Spinal cord (tissue), 10 donors: ENCODE data around the gene CFAP20. TPM values are rescaled to one million over a fixed set of nuclear protein-coding genes. Genes with fewer than 3 reads are reported as not detected.
"Not testable (repeated sequence)": the region's sequence is repeated elsewhere in the genome, so short reads cannot be mapped to it uniquely, and the experiment has no call there.

Source experiments
- DNase-seq, 6 donors: peaks; one replicate each; pipeline versions ENCODE4 v3.0.0 to v3.0.0-alpha.2; 2013 to 2015; ENCODE audit warnings: low spot score in 6 of 6, low read depth in 4 of 6
- H3K27ac ChIP-seq: one replicate; pipeline ENCODE4 v1.5.1; 2013; ENCODE audit warnings: low read depth, low read length, control low read depth
- H3K27me3 ChIP-seq: one replicate; pipeline ENCODE4 v1.6.1; 2013; ENCODE audit warnings: low read length; ENCODE audit not compliant: control insufficient read depth, insufficient read depth
- H3K36me3 ChIP-seq: one replicate; pipeline ENCODE4 v1.6.1; 2013; ENCODE audit warnings: low read length; ENCODE audit not compliant: control insufficient read depth, insufficient read depth
- H3K4me1 ChIP-seq: one replicate; pipeline ENCODE4 v1.6.1; 2013; ENCODE audit warnings: low read length; ENCODE audit not compliant: control insufficient read depth, insufficient read depth
- H3K4me3 ChIP-seq: one replicate; pipeline ENCODE4 v1.5.1; 2013; ENCODE audit warnings: low read depth, low read length, control low read depth
- H3K9me3 ChIP-seq: one replicate; pipeline ENCODE4 v1.6.1; 2013; ENCODE audit warnings: low read length; ENCODE audit not compliant: control insufficient read depth, insufficient read depth
- WGBS: methylation state at CpG from one replicate; pipeline ENCODE4 v1.1.5; 2013; ENCODE audit warnings: missing lambda C conversion rate; ENCODE audit not compliant: insufficient coverage; 5-methylcytosine and 5-hydroxymethylcytosine counted together
- polyA plus RNA-seq, 2 donors: library from polyadenylated mRNA; unstranded; fragments of 120-200 nt; gene quantifications; one replicate each; pipeline ENCODE4 v1.2.1, GENCODE V29; 2013; ENCODE audit not compliant: insufficient read length in 2 of 2
- total RNA-seq, 2 donors: library from RNA; depleted of rRNA in 1 of 2; stranded (reverse); fragments of 120-200 nt in 1 of 2; fragments of >200 nt in 1 of 2; gene quantifications; one replicate each; pipeline versions ENCODE4 v1.2.3 to v1.2.4, GENCODE V29; 2013 to 2014
- donor health status: healthy.

Gene CFAP20
- total and polyA plus RNA-seq, 4 donors, result 84.6 to 122 (median 107) TPM

- peaks cover 37% of the 10 kb centered on the region for H3K4me1 ChIP-seq
- H3K36me3 ChIP-seq, result peaks cover under 1% of the 10 kb centered on the region
- H3K27ac ChIP-seq, result no peak overlapping the region
- no peak for DNase-seq
- H3K27me3 ChIP-seq, result no peaks in the 10 kb centered on the region
- H3K9me3 ChIP-seq, result no peaks in the 10 kb centered on the region
- H3K4me3 ChIP-seq, result no peak overlapping the region
- WGBS, result no CpG with 5 or more reads among the region's 2 CpGs
Measured at GRCh38 chr16:58107228-58107627, 22.0 kb downstream of the CFAP20 start.

- Histone ChIP-seq H3K4me1 (peaks cover 28% of the 10 kb centered on the region), H3K27ac (no peak overlapping the region), H3K27me3 (no peaks in the 10 kb centered on the region), H3K9me3 (no peaks in the 10 kb centered on the region), H3K4me3 (no peak overlapping the region), H3K36me3 (no peaks in the 10 kb centered on the region)
- DNase-seq, result no peak
- WGBS, result no CpG with 5 or more reads among the region's 1 CpG
Measured at GRCh38 chr16:58105631-58106030, 23.6 kb downstream of the CFAP20 start.

- no peak overlapping the region for H3K27ac ChIP-seq
- H3K9me3 ChIP-seq, result no peaks in the 10 kb centered on the region
- H3K4me1 ChIP-seq, result peaks cover 23% of the 10 kb centered on the region
- no peak overlapping the region for H3K4me3 ChIP-seq
- DNase-seq, result peak in 2 of 6 donors; percentile 37 to 39
- H3K27me3 ChIP-seq, result no peaks in the 10 kb centered on the region
- H3K36me3 ChIP-seq, result no peaks in the 10 kb centered on the region
- 41% methylated on average over 13 of the region's 15 CpGs for WGBS
Measured at GRCh38 chr16:58102665-58103392, 26.4 kb downstream of the CFAP20 start.

GRCh38 chr16:58099956-58100300 is 29.3 kb downstream of the CFAP20 start:
- Histone ChIP-seq H3K36me3 (no peaks in the 10 kb centered on the region), H3K9me3 (no peaks in the 10 kb centered on the region), H3K27ac (no peak overlapping the region), H3K4me3 (no peak overlapping the region), H3K4me1 (peaks cover 44% of the 10 kb centered on the region), H3K27me3 (no peaks in the 10 kb centered on the region)
- DNase-seq, result no peak
- 76% methylated on average over 5 of the region's 6 CpGs for WGBS

GRCh38 chr16:58099097-58099955 is 29.9 kb downstream of the CFAP20 start:
- Histone ChIP-seq H3K27me3 (no peaks in the 10 kb centered on the region), H3K36me3 (no peaks in the 10 kb centered on the region), H3K27ac (no peak overlapping the region), H3K4me1 (peaks cover 49% of the 10 kb centered on the region), H3K4me3 (no peak overlapping the region), H3K9me3 (no peaks in the 10 kb centered on the region)
- DNase-seq, result no peak
- WGBS, result 76% methylated on average over 7 of the region's 12 CpGs

GRCh38 chr16:58098207-58099096 is 30.7 kb downstream of the CFAP20 start:
- no peaks in the 10 kb centered on the region for H3K27me3 ChIP-seq
- WGBS, result 53% methylated on average over 11 of the region's 12 CpGs
- H3K9me3 ChIP-seq, result no peaks in the 10 kb centered on the region
- H3K4me1 ChIP-seq, result peaks cover 55% of the 10 kb centered on the region
- peak in 1 of 6 donors; percentile 49 for DNase-seq
- no peak overlapping the region for H3K4me3 ChIP-seq
- no peaks in the 10 kb centered on the region for H3K36me3 ChIP-seq
- H3K27ac ChIP-seq, result no peak overlapping the region

GRCh38 chr16:58096249-58096648 is 32.9 kb downstream of the CFAP20 start:
- Histone ChIP-seq H3K9me3 (no peaks in the 10 kb centered on the region), H3K4me1 (peaks cover 46% of the 10 kb centered on the region), H3K27me3 (no peaks in the 10 kb centered on the region), H3K27ac (no peak overlapping the region), H3K36me3 (no peaks in the 10 kb centered on the region), H3K4me3 (no peak overlapping the region)
- WGBS, result 100% methylated on average over 1 of the region's 2 CpGs
- no peak for DNase-seq

- Histone ChIP-seq H3K27ac (peak overlapping the region; percentile 35), H3K4me1 (peaks cover 46% of the 10 kb centered on the region)
- not testable (repeated sequence) for H3K36me3 ChIP-seq, H3K4me3 ChIP-seq, H3K27me3 ChIP-seq, H3K9me3 ChIP-seq, DNase-seq
- 96% methylated on average over 3 of the region's 6 CpGs for WGBS
Measured at GRCh38 chr16:58095575-58095960, 33.6 kb downstream of the CFAP20 start.

GRCh38 chr16:58094791-58095574 is 34.2 kb downstream of the CFAP20 start:
- peak in 2 of 6 donors; percentile 24 to 40 for DNase-seq
- no peaks in the 10 kb centered on the region for H3K27me3 ChIP-seq
- no peaks in the 10 kb centered on the region for H3K36me3 ChIP-seq
- H3K4me3 ChIP-seq, result no peak overlapping the region
- H3K4me1 ChIP-seq, result peaks cover 46% of the 10 kb centered on the region
- no peaks in the 10 kb centered on the region for H3K9me3 ChIP-seq
- H3K27ac ChIP-seq, result peak overlapping the region; percentile 35
- WGBS, result 72% methylated on average over 10 of the region's 15 CpGs
